HG02840 (cell line): ENCODE measurements around the gene FGGY.

Experiments
- ATAC-seq: cut with Tn5 transposase; IDR thresholded peaks from one replicate; pipeline ENCODE4 v1.9.1; 2021; ENCODE audit warnings: mild to moderate bottlenecking, moderate library complexity, moderate number of reproducible peaks; ENCODE audit not compliant: unreplicated experiment, low FRiP score

Gene FGGY

GRCh38 chr1:59768792-59769735, 472.2 kb downstream of the FGGY start:
- ATAC-seq: no peak

- ATAC-seq: no peak
These were observed 472.8 kb downstream of the FGGY start for GRCh38 chr1:59769736-59770095.

GRCh38 chr1:59771361-59771760, 474.5 kb downstream of the FGGY start:
- ATAC-seq: no peak

- no peak for ATAC-seq
These were observed 478.6 kb downstream of the FGGY start for GRCh38 chr1:59775480-59775879.

- no peak for ATAC-seq
These were observed 480.3 kb downstream of the FGGY start for GRCh38 chr1:59776960-59777852.

GRCh38 chr1:59779949-59780348, 483.1 kb downstream of the FGGY start:
- no peak for ATAC-seq

GRCh38 chr1:59788825-59789224, 491.9 kb downstream of the FGGY start:
- ATAC-seq: no peak

- no peak for ATAC-seq
These were observed 501.7 kb downstream of the FGGY start for GRCh38 chr1:59798600-59798999.

GRCh38 chr1:59803458-59804038, 506.7 kb downstream of the FGGY start:
- no peak for ATAC-seq

- ATAC-seq: no peak
These were observed 507.4 kb downstream of the FGGY start for GRCh38 chr1:59804301-59804700.

- ATAC-seq: no peak
These were observed 508.7 kb downstream of the FGGY start for GRCh38 chr1:59805554-59805953.
